Loucy (cell line): ENCODE measurements around the gene GDPD3.

Experiments used
- CTCF ChIP-seq: fragments of 200-600 bp; sonication (generic); conservative IDR thresholded peaks from 2 replicates; pipeline ENCODE4 v1.5.1; 2014; ENCODE audit warnings: mild to moderate bottlenecking, antibody characterized with exemption, low read length
- EZH2phosphoT487 ChIP-seq: fragments of 200-600 bp; IDR thresholded peaks from 2 replicates; pipeline ENCODE4 v1.6.1; 2018; ENCODE audit warnings: antibody characterized with exemption, mild to moderate bottlenecking, moderate library complexity, borderline replicate concordance

- TF ChIP-seq CTCF = no peak
- no peak for TF ChIP-seq EZH2phosphoT487
Measured at GRCh38 chr16:30151091-30151490, 37.8 kb upstream of the GDPD3 start.
